Measurements from ENCODE around the gene SDK2.

The SDK2 gene

GRCh38 chr17:73591296-73592078, 52.8 kb downstream of the SDK2 start:
- FAIRE-seq, result peak; percentile 67
- DNase-seq (ENCODE audit: insufficient read length, low spot score), result peak; percentile 48

GRCh38 chr17:73589363-73589980, 54.8 kb downstream of the SDK2 start:
- FAIRE-seq, result no peak
- DNase-seq (ENCODE audit: insufficient read length, low spot score), result no peak

DNA sequence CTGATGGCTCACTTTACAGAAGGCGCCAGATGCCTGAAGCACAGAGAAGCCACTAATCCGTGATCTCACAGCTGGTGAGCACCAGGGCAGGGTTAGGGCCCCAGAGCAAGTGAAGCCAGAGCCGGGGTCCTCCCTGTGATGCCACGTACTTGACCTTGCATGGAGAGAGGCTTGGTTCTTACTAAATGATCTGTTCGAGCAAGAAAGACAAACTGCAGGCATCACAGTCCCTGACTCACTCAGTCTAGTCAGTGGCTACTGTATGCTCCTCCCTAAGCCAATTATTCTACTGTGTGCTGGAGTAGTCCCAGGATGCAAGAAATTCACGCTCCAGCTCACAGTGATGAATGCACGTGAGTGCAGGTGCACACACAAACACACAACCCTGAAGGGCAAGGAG, 55.4 kb downstream of the SDK2 start:
- DNase-seq (ENCODE audit: insufficient read length, low spot score) (no peak), FAIRE-seq (no peak)

DNA sequence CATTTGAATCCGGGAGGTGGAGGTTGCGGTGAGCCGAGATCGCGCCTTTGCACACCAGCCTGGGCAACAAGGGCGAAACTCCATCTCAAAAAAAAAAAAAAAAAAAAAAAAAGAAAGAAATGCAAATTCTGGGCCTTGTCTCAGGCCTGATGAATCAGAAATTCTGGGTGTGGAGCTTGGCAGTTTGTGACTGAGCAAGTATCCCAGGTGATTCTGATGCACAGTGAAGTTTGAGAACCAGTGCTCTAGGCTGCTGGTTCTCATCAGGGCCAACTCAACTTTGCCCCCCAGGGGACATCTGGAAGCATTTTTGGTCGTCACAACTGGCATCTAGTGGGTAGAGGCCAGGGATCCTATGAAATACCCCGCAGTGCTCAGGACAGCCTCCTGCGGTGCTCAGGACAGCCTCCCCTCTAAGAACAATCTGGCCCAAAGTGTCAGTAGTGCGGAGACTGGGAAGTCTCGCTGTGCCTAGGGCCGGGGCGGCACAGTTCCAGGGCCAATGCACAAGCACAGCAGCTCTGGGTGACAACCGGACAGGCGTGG, 55.9 kb downstream of the SDK2 start:
- DNase-seq (ENCODE audit: insufficient read length, low spot score), result no peak
- FAIRE-seq, result no peak

DNA sequence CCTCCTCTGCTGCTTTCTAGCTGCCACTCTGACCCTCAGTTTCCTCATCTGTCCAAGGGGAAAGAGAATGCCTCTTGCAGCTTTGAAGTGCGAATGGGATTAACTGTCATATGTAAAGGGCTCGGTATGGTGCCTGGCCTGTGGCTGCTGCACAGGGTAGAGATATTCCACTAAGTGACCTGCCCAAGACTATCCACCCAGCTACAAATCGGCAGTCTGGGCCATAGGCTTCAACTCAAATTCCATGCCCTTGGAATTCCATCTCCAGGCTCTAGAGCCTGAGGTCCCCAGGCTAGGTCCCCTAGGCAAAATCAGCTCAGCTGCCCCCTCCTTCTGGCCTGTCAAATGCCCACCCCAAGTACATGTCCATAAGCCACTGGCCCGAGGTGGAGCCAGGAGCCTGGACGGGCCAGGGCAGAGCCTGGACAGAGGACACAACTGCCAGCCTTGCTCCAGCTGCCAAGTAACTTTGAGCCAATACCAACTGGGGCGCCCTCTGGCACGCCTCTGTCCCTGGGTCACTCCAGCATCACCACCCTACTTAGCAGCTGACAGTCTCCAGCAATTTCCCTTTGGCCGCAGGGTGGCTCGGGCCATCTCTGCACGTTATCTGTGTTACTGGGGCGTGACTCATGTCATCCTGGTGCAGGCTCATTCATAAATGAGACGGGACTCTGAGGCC, 57.2 kb downstream of the SDK2 start:
- FAIRE-seq (no peak), DNase-seq (ENCODE audit: insufficient read length, low spot score) (no peak)

- FAIRE-seq, result no peak
- DNase-seq (ENCODE audit: insufficient read length, low spot score), result no peak
Observed at GRCh38 chr17:73586275-73586832, 57.9 kb downstream of the SDK2 start.

DNA sequence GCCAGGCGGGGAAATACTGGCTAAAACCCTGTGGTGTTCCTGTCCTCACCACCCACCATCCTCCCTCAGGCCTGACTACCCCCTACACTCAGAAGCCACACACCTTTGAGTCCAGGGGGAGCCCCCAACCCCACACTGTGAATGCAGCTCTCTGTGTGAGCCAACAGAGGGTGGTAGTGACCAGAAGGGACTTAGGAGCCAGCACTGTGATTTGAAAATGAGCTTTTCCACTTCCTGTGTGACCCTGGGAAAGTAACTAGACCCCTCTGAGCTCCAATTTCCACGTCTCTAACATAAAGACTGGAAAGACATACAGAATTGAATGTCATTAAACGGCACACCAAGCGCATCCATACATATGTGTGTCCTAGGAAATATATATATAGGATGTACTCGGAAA, 58.7 kb downstream of the SDK2 start:
- DNase-seq (ENCODE audit: insufficient read length, low spot score), result no peak
- no peak for FAIRE-seq

GRCh38 chr17:73584987-73585386, 59.3 kb downstream of the SDK2 start:
- DNase-seq (ENCODE audit: insufficient read length, low spot score) (no peak), FAIRE-seq (no peak)

- FAIRE-seq (no peak), DNase-seq (ENCODE audit: insufficient read length, low spot score) (no peak)
Observed at GRCh38 chr17:73584049-73584448, 60.2 kb downstream of the SDK2 start.

- FAIRE-seq, result no peak
- no peak for DNase-seq (ENCODE audit: insufficient read length, low spot score)
Observed at GRCh38 chr17:73582821-73583220, 61.4 kb downstream of the SDK2 start.

GRCh38 chr17:73582359-73582758, 61.9 kb downstream of the SDK2 start:
- FAIRE-seq (no peak), DNase-seq (ENCODE audit: insufficient read length, low spot score) (no peak)

GRCh38 chr17:73581379-73581778, 62.9 kb downstream of the SDK2 start:
- DNase-seq (ENCODE audit: insufficient read length, low spot score) (no peak), FAIRE-seq (no peak)

- no peak for FAIRE-seq
- no peak for DNase-seq (ENCODE audit: insufficient read length, low spot score)
Observed at GRCh38 chr17:73580073-73580710, 64.1 kb downstream of the SDK2 start.

GRCh38 chr17:73576556-73577098, 67.6 kb downstream of the SDK2 start:
- DNase-seq (ENCODE audit: insufficient read length, low spot score), result no peak
- FAIRE-seq, result no peak

- no peak for FAIRE-seq
- DNase-seq (ENCODE audit: insufficient read length, low spot score), result no peak
Observed at GRCh38 chr17:73575470-73576221, 68.6 kb downstream of the SDK2 start.

DNA sequence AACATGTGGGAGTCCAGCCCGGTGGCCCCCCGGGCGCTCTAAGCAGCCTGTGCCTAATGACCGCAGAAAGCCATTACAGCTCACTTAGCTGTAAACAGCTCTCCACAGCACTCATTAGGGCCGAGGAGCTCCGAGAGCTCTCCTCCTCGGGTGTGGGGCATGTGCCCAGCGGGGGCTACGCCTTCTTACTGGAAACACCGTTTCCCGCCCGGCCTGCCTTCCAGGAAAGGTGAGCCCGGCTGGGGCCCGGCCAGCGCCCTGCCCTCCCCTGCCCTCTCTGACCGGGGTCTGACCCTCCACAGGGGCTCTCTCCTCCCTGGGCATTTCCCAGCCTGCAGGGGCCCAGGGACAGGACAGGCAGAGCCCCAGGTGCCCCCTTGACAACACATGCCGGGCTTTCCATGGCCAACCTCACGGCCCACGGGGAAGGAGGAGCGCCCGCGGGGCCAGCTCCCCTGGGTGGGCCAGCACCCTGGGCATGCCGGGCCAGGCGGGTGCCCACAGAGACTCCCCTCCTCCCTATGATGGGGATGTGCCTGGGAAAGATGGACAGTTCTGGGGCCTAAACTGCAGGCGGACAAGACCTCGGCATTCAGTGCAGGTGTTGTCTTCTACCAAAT, 72.6 kb downstream of the SDK2 start:
- DNase-seq (ENCODE audit: insufficient read length, low spot score) (no peak), FAIRE-seq (no peak)

DNA sequence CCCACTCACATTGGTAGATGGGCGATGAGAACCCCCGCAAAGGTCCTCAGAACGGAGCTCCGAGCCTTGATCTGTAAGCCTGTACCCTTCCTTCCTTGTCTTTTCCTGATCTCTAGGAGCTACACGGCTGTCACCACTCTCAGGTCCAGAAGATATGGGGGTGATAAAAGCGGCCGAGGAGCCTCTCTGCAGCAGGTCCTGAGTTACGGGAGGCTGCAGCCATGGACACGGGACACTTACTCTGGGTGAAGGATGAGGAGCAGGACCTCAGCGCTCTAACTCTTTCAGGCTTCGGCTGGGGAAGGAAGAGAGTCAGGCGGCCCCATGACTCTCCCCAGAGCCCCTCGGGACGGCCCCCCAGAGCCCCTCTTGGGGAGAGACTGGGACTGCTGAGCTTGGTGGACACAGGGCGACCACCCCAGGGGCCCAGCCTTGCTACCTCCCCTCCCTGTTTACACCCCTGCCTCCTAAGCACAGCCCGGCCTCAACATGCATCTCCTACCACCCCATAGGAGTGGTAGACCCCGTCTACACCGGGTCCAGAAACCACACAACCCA, 74.4 kb downstream of the SDK2 start:
- FAIRE-seq, result no peak
- no peak for DNase-seq (ENCODE audit: insufficient read length, low spot score)

- DNase-seq (ENCODE audit: insufficient read length, low spot score), result no peak
- FAIRE-seq, result no peak
Observed at GRCh38 chr17:73568934-73569333, 75.3 kb downstream of the SDK2 start.
